HFF-Myc (cell line): ENCODE data around the gene RAB3GAP2.
"Not testable (repeated sequence)": the region's sequence is repeated elsewhere in the genome, so short reads cannot be mapped to it uniquely, and the experiment has no call there.

ENCODE experiments used
- DNase-seq: peaks from one replicate; pipeline ENCODE4 v3.0.0-alpha.2; 2011; ENCODE audit warnings: low read depth; ENCODE audit errors: extremely low read depth
- H3K4me3 ChIP-seq: replicated peaks from 2 replicates; pipeline ENCODE4 v1.5.1; 2011; ENCODE audit warnings: low read depth, mild to moderate bottlenecking, control low read depth, low read length
- CTCF ChIP-seq: IDR thresholded peaks from 2 replicates; pipeline ENCODE4 v1.5.1; 2012; ENCODE audit warnings: mild to moderate bottlenecking, low read depth, low read length, control low read depth; ENCODE audit errors: missing control alignments

Gene RAB3GAP2

GRCh38 chr1:220226752-220227151 lies 45.5 kb downstream of the RAB3GAP2 start:
- TF ChIP-seq CTCF, result no peak
- no peak for DNase-seq
- no peak overlapping the region for H3K4me3 ChIP-seq

- no peak for DNase-seq
- H3K4me3 ChIP-seq, result no peak overlapping the region
- TF ChIP-seq CTCF, result no peak
These were observed 46.3 kb downstream of the RAB3GAP2 start for GRCh38 chr1:220225957-220226356.

- H3K4me3 ChIP-seq, result no peak overlapping the region
- DNase-seq, result no peak
- TF ChIP-seq CTCF, result no peak
These were observed 47.6 kb downstream of the RAB3GAP2 start for GRCh38 chr1:220224611-220225124.

GRCh38 chr1:220224033-220224432 lies 48.2 kb downstream of the RAB3GAP2 start:
- no peak for TF ChIP-seq CTCF
- DNase-seq, result no peak

GRCh38 chr1:220222939-220223338 lies 49.3 kb downstream of the RAB3GAP2 start:
- H3K4me3 ChIP-seq, result no peak overlapping the region
- TF ChIP-seq CTCF, result no peak
- no peak for DNase-seq

More at GRCh38 chr1:220224033-220224432, 48.2 kb downstream of the RAB3GAP2 start:
- H3K4me3 ChIP-seq, result no peak overlapping the region

- no peak for TF ChIP-seq CTCF
- no peak overlapping the region for H3K4me3 ChIP-seq
- DNase-seq, result no peak
These were observed 50.6 kb downstream of the RAB3GAP2 start for GRCh38 chr1:220221670-220222069.

- no peak for DNase-seq
- no peak overlapping the region for H3K4me3 ChIP-seq
- TF ChIP-seq CTCF, result no peak
These were observed 51.0 kb downstream of the RAB3GAP2 start for GRCh38 chr1:220221269-220221668.

GRCh38 chr1:220220699-220221040 lies 51.6 kb downstream of the RAB3GAP2 start:
- DNase-seq, H3K4me3 ChIP-seq: not testable (repeated sequence)
